Measurements from ENCODE around the gene SCGB1D1.
"Not testable (repeated sequence)": the region's sequence is repeated elsewhere in the genome, so short reads cannot be mapped to it uniquely, and the experiment has no call there.

The SCGB1D1 gene

DNA sequence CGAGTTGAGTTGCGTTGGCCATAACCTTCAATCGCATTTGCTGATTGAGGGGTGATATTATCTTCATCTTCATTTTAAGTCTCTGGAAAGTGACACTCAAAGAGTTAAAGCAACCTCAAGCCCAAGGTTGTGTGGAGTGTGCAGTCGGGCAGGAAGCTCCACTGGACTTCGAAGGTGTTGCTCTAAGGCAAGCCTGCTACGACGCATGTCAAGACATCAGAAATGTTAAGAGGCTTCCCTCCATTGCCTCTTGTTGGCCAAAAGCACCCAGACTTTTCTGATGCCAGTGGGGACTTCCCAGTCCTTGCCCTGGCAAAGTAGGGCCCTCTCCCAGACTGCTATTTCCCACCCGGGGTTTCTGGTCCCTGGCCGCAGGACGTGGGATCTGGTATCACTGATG lies 23.6 kb upstream of the SCGB1D1 start:
- no peak for DNase-seq (ENCODE audit: low spot score)

DNA sequence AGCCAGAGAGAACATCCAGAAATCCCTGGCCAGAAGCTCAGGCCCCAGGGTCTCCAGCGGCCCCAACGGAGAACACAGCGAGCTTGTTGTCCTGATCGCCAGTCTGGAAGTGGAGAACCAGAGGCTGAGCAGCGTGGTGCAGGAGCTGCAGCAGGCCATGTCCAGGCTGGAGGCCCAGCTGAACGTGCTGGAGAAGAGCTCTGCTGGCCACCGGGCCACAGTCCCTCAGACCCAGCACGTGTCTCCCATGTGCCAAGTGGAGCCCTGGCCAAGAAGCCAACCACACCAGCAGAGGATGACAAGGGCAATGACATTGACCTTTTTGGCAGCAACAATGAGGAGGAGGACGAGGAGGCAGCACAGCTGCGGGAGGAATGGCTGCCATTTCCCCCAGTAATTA lies 20.6 kb upstream of the SCGB1D1 start:
- DNase-seq (ENCODE audit: low spot score): no peak

DNA sequence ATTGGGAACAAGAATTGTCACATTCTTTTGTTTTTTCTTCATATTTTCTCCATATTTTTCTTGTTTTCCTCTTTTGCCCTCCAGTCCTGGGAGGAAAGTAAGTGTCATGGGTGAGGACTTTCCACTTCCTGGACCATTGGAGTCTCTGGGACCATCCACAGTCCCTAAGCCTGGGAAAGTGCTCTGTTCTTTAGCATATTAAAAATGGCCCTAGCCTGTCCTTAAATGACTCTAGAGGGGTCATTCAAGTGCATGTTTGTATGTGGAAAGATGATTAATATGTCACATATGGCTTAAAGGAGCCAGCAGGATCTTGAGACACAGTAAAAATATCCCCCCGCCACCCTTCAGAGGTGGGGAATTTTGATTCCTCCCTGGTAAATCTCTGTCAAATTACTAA lies 20.1 kb upstream of the SCGB1D1 start:
- DNase-seq (ENCODE audit: low spot score): no peak

DNA sequence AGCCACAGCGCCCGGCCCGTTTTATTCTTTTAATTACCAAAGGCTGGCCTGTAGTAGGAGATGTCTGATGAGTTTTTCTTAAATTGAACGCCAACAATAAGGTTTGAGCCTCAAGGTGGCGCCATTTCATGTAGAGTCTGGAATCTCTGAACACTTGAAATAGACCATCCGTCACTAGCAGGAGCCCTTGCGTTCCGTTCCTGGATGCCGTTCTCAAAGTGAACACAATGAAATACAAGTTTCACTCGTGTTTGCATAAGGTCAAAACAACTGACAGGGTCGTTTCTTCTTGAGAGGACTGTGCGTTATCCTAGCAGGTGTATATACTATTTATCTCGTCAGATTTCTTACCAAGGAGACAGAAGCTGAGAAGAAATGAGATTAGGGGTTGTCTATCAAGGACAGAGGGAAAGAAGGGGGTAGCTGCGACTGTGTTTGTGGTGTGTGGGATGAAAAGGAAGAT lies 18.7 kb upstream of the SCGB1D1 start:
- peak; percentile 53 for DNase-seq (ENCODE audit: low spot score)

DNA sequence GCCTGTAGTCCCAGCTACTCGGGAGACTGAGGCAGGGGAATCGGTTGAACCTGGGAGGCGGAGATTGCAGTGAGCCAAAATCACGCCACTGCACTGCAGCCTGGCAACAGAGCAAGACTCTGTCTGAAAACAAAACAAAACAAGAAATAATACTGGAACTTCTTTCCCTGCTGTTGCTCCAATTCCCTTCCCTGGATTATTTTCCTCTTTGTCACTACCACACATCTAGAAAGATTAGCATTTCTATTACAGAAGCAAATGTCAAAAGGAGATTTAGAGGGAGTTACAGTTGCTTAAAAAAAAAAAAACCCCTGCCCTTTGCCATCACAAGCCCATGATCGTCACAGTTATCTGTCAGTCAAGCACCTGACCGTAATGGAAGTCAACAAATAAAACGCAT lies 17.7 kb upstream of the SCGB1D1 start:
- DNase-seq (ENCODE audit: low spot score): no peak

DNA sequence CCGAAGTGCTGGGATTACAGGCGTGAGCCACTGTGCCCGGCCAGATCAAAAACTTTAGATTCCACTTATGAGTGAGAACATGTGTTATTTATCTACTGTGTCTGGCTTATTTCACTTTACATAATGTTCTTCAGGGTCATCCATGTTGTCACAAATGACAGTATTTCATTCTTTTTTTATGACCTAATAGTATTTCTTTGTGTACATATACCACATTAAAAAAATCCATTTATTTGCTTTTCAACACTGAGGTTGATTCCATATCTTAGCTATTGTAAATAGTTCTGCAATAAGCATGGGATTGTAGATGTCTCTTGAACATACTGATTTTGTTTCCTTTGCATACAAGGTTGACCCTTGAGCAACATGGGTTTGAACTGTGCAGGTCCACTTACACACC lies 13.2 kb upstream of the SCGB1D1 start:
- no peak for DNase-seq (ENCODE audit: low spot score)

DNA sequence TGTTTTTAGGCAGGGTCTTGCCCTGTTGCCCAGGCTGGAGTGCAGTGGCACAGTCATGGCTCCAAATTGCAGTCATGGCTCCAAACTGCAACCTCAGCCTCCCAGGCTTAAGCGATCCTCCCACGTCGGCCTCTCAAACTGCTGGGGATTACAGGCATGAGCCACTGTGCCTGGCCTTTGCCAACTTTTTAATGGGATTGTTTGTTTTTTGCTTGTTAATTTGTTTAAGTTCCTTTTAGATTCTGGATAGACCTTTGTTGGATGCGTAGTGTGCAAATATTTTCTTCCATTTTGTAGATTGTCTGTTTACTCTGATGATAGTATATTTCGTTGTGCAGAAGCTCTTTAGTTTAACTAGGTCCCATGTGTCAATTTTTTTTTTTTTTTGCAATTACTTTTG lies 10.0 kb upstream of the SCGB1D1 start:
- DNase-seq (ENCODE audit: low spot score): no peak

DNA sequence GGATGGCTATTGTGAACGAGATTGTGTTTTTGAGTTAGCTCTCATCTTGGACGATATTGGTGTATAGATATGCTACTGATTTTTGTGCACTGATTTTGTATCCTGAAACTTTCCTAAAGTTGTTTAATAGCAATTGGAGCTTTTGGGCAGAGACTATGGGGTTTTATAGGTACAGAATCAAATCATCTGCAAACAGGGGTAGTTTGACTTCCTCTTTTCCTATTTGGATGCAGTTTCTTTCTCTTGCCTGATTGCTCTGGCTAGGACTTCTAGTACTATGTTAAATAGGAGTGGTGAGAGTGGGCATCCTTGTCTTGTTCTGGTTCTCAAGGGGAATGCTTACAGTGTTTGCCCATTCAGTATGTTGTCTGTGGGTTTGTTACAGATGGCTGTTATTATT lies 8.9 kb upstream of the SCGB1D1 start:
- DNase-seq (ENCODE audit: low spot score): no peak

DNA sequence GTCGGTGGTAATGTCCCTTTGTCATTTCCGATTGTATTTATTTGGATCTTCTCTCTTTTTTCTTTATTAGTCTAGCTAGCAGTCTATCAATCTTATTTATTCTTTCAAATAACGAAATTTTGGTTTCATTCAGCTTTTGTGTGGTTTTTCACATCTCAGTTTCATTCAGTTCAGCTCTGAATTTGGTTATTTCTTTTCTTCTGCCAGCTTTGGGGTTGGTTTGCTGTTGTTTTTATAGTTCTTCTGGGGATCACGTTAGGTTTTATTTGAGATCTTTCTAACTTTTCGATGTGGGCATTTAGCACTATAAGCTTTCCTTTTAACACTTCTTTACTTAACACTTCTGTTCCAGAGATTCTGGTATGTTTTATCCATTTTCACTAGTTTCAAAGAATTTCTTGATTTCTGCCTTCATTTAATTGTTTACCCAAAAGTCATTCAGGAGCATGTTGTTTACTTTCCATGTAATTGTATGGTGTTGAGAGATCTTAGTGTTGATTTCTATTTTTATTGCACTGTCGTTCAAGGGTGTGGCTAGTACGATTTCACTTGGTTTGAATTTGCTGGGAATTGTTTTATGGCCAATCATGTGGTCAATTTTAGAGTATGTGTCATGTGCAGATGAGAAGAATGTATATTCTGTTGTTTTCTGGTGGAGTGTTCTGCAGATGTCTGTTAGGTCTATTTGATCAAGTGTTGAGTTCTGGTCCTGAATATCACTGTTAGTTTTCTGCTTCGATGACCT lies 7.7 kb upstream of the SCGB1D1 start:
- DNase-seq (ENCODE audit: low spot score): no peak

DNA sequence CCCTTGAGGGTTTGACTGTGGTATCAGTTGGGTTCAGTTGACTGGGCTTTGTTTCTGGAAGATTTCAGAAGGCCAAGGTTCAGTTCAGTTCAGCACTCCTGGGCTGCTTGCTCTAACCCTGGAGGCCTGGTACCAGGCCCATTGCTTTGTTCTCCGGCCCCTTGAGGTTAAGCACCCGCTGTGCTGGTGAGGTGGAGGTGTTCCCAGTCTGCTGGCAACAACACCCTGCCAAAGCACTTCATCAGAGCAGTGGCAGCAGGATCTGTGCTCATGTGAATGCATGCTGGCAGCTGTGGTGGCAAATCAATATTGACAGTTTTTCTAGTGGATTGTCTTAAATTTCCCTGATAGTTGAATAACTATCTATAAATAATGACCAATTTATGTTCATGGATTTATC lies 3.8 kb upstream of the SCGB1D1 start:
- no peak for DNase-seq (ENCODE audit: low spot score)

DNA sequence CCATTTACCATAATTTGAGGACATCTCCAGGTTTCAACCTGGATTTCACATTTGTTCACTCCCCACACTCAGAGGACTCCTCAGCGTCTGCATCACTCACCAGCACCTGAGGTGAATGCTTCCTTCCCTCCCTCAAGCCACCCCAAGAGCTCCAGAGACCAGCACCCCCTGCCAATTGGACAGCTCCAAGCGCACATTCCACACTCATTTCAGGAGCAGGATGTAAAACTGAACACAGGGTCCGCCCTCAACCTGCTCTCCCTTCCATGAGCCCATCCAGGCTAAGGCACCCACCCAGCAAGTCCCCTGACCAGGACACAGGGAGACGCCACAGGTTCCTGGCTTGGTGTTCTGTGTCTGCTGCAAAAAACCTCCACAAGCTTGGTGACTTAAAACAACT lies 3.9 kb downstream of the SCGB1D1 start:
- DNase-seq (ENCODE audit: low spot score): no peak

DNA sequence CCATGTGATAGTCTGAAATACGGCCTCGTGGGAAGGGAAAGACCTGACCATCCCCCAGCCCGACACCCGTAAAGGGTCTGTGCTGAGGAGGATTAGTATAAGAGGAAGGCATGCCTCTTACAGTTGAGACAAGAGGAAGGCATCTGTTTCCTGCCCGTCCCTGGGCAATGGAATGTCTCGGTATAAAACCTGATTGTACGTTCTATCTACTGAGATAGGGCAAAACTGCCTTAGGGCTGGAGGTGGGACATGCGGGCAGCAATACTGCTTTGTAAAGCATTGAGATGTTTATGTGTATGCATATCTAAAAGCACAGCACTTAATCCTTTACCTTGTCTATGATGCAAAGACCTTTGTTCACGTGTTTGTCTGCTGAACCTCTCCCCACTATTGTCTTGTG lies 5.0 kb downstream of the SCGB1D1 start:
- DNase-seq (ENCODE audit: low spot score): not testable (repeated sequence)

DNA sequence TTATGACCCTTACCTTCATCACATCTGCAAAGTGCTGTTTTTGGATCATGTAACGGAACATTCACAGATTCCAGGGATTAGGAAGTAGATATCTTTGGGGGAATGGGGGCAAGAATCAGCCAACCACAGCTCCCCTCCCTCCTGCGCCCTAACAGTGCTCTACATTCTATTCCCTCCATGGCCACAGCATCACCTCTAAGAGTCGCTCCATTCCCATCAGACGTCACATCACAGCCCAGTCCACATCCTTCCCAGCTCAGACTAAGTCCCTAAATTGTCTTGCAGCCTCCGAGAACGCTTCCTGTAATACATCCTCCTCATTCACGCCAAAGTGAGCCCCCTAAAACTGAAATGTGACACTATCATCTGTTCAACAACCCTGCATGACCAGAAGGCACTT lies 5.9 kb downstream of the SCGB1D1 start:
- DNase-seq (ENCODE audit: low spot score): no peak

DNA sequence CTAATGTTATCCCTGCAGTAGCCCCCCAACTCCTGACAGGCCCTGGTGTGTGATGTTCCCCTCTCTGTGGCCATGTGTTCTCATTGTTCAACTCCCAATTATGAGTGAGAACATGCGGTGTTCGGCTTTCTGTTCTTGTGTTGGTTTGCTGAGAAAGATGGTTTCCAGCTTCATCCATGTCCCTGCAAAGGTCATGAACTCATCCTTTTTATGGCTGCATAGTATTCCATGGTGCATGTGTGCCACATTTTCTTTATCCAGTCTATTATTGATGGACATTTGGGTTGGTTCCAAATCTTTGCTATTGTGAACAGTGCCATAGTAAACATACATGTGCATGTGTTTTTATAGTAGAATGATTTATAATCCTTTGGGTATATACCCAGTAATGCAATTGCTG lies 7.4 kb downstream of the SCGB1D1 start:
- not testable (repeated sequence) for DNase-seq (ENCODE audit: low spot score)

DNA sequence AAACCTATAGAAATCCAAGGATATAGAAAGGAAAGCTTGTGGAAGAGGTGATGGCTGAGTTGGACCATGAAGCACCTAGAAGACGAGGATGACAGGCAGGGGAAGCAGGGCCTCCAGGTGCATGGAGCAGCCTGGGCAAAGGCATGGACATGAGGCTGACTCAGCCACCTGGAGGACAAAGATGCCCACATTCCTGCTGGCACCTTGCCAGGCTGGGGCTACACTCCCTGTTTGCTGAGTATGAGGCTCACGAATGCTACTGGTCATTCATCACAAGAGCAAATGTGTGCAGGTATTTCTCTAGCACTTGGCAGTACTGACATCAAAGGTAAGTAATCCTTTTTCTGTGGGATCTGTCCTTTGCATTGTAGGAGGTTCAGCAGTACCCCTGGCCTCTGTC lies 11.4 kb downstream of the SCGB1D1 start:
- DNase-seq (ENCODE audit: low spot score): no peak

DNA sequence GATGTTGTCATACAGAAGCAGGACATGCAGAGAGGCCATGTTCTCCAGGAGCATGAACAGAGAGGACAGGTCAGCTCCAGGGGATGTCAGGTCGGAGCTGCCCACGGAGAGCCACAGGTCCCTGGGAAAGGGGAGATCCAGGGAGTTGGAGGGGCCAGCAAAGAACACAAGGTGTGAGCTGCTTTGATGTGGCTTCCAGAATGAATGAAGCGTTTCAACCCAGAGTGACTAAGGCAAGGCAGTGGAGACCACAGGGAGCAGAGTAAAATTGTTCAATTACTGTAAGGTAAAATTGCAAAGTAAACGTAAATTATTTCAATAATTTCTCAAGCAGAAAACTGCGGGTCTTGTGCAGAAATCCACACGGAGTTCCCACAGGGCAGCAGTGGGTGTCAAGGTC lies 12.9 kb downstream of the SCGB1D1 start:
- DNase-seq (ENCODE audit: low spot score): no peak

DNA sequence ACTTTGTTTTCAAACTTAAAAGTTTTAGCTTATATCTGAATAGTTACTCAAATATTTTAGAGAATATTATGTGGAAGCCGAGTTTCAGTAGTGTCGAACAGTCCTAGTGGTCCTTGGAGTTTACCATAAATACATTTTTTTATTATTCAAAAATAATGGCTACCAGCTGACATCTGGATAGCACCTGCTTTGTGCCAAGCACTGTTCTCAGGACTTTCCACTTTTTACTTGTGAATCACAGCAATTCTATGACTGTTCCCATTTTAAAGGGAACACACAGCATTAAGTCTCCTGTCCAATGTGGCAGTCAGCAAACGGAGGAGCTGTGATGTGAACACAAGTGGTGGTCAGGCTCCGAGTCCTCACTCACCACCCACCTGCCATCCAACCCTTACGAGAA lies 14.4 kb downstream of the SCGB1D1 start:
- DNase-seq (ENCODE audit: low spot score): no peak

DNA sequence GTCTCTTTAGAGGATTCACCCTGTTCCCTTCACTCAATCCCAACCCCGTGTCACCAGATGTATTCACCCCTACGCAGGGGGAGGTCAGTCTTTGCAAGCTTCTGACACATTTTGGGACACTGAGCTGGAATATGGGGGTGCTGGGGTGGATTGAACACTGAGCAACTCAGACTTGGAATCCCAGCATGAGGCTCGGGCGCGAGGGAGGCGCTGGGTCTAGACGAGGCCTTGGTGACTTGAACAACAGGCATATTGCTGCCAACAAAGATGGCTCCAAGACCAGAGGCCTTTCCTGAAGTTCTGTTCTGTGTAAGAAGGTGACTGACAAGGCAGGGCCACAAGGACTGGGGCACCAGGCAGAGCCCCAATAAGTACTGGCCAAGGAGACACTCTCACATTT lies 15.4 kb downstream of the SCGB1D1 start:
- no peak for DNase-seq (ENCODE audit: low spot score)

DNA sequence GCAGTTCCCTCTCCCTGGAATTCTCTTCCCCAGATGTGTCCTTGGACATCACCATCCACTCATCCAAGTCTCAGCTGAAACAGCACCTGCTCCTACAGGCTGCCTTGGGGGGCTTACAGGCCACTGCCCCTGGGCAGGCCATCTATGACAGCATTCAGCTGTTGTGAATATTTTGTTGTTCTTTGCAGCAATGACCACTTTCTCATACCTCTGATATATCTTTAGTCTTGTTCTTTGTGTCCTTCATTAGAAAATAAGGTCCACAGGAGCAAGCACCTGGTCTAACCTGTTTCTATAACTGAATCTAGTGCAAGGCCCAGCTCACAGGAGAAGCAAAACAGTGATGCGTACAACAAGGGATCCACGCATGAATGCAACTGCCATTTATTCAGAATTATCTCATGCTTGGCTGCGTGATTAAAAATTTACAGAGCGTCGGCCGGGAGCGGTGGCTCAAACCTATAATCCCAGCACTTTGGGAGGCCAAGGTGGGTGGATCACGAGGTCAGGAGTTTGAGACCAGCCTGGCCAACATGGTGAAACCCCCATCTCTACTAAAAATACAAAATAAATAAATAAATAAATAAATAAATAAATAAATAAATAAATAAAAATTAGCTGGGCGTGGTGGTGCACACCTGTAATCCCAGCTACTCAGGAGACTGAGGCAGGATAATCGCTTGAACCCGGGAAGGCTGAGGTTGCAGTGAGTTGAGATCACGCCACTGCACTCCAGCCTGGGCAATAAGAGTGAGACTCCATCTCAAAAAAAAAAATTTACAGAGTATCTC lies 16.5 kb downstream of the SCGB1D1 start:
- not testable (repeated sequence) for DNase-seq (ENCODE audit: low spot score)

DNA sequence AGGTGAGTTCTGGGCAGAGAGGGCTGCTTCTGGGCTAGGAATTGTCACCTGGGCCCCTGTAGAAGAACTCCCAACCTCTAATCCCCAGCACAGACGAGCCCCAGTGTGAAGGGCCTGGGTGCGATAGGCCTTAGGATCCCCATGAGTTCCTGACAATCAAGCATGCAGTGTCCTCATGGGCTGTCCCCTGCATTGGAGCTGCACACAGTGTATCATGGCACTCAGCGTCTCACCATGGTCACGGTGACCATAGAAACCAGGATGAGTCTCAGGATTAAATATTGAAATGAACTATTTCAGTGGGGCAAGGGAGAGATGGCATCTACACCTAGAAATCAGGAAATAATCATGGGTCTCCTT lies 18.7 kb downstream of the SCGB1D1 start:
- no peak for DNase-seq (ENCODE audit: low spot score)

DNA sequence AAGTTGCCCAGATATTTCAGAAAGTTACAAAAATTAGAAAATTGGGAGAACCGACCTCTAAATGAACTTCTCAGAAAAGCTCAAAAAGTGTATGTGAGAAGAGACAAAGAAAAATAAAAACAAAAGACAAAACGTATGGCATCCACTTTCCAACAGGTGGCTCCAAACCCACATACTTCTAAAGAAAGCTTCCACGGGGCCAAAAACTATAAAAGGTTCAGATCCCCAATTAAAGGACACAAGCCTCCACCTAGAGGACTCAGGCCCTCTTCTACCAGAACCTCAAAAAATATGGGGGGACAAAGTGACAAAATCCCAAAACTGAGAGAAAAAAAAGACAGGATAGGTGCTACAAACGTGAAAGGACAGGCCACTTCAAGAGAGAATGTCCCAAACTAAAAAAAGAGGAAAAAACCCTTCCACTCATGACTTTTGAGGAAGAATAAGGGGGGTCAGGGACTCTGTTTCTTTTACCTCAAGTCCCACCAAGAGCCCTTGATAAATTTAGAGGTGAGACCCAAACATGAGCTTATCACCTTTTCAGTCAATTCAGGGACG lies 27.3 kb downstream of the SCGB1D1 start:
- peak; percentile 12 for DNase-seq (ENCODE audit: low spot score)

DNA sequence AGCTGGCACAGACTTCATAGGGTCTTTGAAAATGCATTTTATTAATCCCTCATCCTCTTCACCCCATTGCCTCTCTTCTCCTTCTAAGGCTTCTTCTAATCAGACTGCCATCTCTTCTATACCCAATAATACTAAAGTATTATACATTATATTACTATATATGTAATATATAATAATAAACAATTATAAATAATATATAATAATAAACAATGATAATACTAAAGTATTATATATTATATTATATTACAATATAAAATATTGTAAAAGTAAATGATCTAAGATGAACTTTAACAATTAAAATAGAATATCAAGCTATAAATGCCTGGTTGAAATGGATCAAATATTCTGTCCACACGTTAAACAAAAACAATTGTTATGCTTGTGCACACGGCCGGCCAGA lies 31.5 kb downstream of the SCGB1D1 start:
- no peak for DNase-seq (ENCODE audit: low spot score)

DNA sequence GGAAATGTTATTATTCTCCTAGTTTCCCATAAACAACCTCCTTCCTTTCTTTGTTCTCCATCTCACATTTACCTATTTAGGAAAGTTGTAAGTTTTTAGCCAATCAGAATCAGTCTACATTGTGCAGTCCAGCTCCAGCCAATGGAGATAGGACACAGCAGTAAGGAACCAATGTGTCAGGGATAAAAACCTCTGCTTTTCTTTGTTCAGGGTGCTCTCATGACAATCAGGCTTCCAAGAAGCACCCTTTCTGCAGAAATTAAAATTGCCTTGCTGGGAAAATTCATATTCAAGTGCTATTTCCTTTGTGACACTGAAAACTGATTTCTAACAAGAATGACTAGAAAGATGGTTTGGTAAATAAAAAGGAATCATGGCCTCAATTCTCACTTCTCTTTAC lies 33.1 kb downstream of the SCGB1D1 start:
- DNase-seq (ENCODE audit: low spot score): no peak
